HG03280 (cell line): ENCODE data around the gene ILK.
A peak's percentile ranks its signal among the peaks of the same experiment; 100 is the strongest.

Source experiments
- ATAC-seq: cut with Tn5 transposase; IDR thresholded peaks from one replicate; pipeline ENCODE4 v1.9.1; 2021; ENCODE audit warnings: mild to moderate bottlenecking, moderate library complexity; ENCODE audit not compliant: unreplicated experiment

The ILK gene

DNA sequence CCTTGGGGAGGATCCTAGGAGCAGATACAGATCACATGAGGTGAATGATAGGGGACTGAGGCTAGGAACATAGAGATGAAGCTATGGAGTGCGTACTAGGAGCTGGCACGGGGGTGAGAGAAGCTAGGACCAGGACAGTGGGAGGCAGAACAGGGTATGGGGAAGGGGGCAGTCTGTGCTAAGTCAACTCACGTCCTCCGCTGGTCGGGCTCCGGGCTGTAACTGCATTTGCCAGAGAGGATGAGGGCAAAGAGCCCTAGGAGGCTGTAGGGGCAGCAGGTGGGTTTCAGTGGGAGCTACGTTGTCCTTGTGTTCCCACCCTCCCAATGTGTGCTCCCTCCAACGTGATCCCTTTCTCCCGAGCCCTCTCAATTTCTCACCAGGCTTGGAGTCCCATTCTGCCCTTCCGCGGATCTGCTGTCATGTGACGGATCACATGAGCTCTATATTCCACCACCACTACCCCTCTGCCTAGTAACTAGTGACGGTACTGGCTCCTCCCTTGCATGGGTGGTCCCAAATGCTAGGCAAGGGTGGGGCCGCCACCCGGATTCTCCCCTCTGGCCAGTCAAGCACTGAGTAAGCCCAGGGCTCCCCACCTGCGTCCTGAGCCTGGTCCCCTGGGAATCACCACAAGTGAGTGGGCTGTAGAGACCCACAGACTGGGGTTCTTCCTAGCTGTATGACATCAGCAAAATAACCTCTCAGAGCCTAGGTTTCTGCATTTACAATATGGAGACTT lies 15.6 kb downstream of the ILK start, which contains the start of gene TPP1:
TPP1 (minus strand) TSS at position 419 of the 742 bp plus-strand sequence; CDS start at position 397, 22 bp downstream.
- peak; percentile 99 for ATAC-seq

DNA sequence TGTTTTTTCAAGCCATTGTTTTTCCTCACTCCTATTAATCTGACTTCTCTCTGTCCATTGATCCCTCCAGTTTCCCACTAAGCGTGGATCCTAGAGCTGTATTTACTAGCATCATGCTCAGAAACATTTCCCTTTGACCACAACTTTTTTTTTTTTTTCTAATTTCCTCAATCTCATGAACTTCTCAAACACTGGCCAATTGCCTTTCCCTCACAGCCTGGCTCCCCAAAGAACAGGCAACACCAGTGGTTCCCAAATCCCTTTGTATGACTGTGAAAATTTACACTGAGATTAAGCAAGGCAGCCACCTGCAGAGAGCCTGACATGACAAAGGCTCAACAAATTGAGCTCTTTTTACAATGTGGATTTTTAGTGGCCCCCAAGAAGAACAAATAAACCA lies 17.1 kb downstream of the ILK start:
- ATAC-seq = no peak

- ATAC-seq = no peak
Measured at GRCh38 chr11:6621711-6622211, 18.2 kb downstream of the ILK start.

DNA sequence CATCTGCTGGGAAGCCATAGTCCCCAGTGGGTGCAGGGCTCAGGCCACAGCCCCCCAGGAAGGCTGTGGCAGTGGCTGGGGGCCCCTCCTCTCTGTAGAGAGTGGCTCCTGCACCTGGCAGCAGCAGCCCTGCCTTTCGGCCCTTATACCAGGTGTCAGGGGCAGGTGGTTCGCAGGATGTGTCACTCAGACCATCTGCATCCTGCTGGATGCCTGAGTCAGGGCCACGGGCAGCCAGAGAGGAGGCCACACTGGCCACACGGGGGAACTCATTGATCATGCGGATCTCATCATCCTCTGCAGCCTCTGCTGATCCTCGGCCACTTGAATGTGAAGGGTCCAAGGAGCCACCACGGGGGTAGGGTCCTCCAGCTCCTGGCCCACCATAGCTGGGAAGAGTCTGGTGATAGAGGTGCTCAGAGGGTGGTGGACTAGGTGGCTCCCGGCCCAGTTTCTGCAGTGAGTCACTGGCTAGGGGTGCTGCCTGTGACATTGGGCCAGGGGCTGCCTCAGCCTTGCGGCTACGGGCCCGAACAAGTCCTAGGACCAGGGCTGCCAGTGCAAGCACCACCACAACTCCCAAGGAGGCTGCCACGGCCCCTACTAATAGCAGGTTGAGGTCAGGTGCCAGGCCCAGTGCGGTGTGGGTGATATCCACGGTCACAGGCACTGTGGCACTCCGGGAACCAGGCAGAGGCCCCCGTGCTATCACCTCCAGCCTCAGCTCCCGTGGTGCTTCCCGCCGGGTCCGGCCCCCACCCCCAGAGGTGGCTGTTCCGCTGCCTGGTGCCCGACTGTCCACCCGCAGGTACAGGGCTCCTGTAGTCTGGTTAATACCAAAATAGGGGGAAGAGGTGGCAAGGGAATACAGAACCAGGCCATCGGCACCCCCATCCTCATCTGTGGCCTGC lies 18.9 kb downstream of the ILK start:
- no peak for ATAC-seq

DNA sequence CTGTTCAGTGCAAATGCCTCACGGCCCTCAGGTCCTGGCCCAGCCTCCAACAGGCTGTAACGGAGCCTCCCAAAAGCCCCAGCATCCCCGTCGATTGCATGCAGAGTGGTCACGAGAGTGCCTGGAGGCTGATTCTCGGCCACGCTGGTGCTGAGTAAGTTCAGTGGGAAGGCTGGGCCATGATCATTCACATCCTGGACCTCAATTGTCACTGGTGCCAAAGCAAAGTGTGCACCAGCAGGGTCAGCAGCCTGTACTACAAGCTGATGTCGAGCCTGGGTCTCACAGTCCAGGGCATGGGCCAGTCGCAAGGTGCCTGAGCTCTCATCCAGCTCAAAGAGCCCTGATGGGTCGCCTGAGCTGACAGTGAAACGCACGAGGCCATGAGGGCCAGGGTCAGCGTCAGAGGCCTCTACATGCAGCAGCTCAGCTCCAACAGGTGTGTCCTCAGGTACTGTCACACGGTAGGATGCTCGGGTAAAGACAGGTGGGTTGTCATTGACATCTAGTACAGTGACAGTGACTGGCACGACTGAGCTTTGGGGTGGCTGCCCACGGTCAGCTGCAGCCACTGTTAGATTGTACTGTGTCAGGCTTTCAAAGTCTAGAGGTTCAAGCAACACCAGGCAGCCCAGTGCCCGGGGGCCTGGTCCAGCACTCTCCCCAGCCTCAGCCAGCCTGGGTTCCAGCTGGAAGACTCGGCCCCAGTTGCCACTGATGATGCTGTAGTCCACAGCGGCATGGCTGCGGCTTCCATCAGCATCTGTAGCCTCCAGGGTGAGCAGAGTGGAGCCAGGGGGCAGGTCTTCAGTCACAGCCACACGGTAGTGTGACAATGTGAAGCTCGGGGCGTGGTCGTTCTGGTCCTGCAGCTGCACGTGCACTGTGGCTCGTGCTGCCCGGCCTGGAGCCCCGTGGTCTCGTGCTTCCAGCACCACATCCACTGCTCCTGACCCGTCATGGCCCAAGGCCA lies 20.1 kb downstream of the ILK start:
- no peak for ATAC-seq

GRCh38 chr11:6625156-6625831 lies 21.7 kb downstream of the ILK start:
- ATAC-seq = no peak

GRCh38 chr11:6625832-6626420 lies 22.4 kb downstream of the ILK start:
- no peak for ATAC-seq

- no peak for ATAC-seq
Measured at GRCh38 chr11:6626971-6627761, 23.6 kb downstream of the ILK start.

DNA sequence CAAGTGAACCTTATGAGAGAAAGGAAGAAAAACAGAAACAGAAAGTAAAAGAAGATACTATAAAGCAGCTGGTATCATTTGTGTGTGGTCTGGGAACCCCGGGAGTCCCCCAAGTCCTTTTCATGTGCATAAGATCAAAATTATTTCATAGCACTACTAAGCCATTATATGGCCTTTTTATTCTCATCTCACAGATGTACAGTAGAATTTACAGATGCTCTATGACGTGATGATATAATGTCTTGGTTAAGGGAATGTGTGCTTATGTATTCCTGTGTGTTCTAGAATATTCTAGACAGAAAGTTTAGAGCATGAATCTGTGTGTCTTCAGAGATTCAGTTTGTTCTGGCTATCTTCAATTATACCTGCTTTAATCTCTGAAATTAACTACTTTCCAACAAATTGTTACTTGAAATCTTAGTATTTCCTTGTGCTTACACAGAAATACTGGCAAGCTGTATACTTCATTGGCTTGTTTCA lies 24.2 kb downstream of the ILK start:
- ATAC-seq = peak; percentile 65

- ATAC-seq = no peak
Measured at GRCh38 chr11:6628526-6628925, 25.0 kb downstream of the ILK start.

- no peak for ATAC-seq
Measured at GRCh38 chr11:6629573-6629891, 26.0 kb downstream of the ILK start.

- no peak for ATAC-seq
Measured at GRCh38 chr11:6629892-6630631, 26.5 kb downstream of the ILK start.

DNA sequence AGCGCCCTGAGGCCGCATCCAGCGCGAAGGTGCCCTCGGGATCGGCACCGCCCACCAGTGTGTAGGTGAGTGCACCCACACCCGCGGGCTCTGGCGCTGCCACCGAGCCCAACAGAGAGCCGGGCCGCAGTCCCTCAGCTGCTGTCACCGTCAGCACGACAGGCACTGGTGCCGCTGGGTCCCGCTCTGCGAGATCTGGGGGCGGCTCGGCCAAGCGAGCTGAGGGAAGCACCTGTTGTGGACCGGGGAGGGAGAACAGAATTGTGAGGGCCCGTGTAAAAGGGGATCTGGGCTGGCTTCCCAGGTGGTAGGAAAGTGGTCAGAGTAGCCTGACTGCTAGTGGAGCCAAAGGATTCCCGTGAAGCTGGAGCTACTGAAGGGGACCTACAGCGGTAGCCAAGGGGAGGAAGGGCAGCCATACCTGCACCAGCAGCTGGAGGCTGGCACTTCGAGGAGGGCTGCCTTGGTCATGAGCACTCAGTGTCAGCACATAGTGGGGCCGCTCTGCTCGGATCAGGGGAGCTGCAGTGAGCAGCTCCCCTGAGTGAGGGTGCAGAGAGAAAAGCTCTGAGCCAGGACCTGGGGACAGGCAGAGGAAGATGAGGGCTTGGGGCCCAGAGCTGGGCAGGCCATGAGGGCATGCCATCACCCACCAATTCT lies 27.2 kb downstream of the ILK start:
- no peak for ATAC-seq

GRCh38 chr11:6631361-6631890 lies 27.9 kb downstream of the ILK start:
- ATAC-seq = no peak

DNA sequence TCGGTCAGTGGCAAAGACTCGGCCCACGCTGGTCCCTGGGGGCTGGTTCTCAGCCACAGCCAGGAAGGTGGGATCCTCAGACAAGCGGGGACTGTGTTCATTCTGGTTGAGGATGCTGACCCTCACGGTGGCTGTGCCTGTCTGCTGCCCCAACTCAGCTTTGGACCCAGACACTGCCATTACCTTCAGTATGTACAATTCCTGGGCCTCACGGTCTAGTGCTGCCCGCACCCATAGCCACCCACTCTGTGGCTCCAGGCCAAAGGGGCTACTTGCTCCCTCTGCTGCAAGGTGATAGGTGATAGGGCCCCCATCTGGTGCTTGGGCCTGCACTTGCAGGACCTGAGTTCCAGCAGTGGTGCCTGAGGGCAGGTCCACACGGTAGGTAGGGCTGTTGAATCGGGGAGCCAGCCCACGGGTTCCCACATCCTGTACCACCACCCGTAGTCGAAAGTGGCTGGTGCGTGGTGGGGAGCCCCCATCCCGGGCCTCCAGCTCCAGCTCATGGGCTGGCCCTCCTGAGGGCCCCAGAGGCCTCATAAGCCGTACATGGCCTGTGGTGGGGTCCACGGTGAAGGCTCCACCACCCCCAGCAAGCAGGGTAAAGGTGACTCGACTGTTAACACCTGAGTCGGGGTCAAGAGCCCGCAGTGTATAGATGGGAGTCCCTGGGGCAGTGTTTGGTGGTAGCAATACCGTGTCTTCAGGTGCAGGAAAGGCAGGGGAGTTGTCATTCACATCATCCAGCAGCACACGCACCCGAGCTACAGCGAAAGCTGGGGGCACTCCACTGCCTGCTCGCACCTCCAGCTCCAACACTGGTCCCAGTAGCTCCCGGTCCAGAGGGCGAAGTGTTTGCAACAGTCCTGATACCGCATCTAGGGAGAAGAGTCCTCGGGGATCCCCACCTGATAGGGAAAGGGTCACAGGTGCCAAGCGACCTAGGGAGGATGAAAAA lies 28.8 kb downstream of the ILK start:
- ATAC-seq = no peak
